ENCODE data around the gene MAP6. TPM values are rescaled to one million over a fixed set of nuclear protein-coding genes. Genes with fewer than 3 reads are reported as not detected.

The MAP6 gene
- total RNA-seq, 4 donors from 2014 or later = 0.22 to 0.33 (median 0.25) TPM; not detected in 1

DNA sequence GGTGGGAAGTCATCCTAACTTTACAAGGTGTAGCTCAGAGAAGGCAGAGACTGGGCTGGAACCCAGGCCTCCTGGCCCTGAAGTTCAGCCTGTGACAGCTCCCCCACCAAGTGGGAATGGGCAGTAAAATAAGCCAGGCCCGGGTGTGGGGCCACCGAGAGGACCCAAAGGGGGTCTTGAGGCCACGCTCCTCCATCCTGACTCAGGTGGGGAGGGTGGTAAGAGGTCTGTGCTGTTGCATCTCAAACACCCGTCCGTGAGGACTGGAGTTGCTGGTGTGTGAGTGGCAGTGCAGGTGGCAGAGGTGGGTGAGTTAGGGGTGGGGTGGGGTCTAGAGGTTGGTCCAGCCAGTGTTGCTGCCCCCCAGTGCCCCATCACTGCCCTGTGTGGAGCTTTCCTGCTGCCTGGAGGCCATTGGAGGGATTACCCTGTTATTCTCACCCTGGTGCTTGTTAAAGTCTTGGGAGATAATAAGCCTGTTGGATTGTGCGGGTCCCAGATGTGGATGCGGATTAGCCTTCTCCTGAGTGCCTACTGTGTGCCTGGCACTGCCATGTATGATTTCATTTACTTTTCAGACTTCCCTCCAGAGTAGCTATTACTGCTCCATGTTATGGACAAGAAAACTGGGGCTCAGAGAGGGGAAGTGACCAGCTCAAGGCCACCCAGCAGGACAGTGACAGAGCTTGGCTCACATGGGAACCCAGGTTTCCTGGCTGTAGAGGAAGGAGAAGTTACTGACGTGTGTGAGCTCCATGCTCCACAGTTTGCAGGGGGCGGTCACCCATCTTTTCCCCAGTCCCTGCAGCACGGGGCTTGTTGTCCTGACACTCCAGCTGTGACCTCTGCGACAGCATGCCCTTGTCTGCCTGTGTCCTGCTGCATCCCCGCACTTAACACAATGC is 93.9 kb downstream of the MAP6 start:
- H3K27ac ChIP-seq = no peak overlapping the region
- H3K4me1 ChIP-seq = peaks cover 12 to 13% of the 10 kb centered on the region in 2 donors
- H3K9me3 ChIP-seq = no peaks in the 10 kb centered on the region
- no peak for DNase-seq
- peaks cover 0 to 28% of the 10 kb centered on the region in 2 donors for H3K36me3 ChIP-seq
- H3K27me3 ChIP-seq = no peaks in the 10 kb centered on the region
- in situ Hi-C loops (cut with MboI; ENCODE audit: low sequenced_read_pairs in 4 of 4) = no loop called here
- TF ChIP-seq, protein P1, sequence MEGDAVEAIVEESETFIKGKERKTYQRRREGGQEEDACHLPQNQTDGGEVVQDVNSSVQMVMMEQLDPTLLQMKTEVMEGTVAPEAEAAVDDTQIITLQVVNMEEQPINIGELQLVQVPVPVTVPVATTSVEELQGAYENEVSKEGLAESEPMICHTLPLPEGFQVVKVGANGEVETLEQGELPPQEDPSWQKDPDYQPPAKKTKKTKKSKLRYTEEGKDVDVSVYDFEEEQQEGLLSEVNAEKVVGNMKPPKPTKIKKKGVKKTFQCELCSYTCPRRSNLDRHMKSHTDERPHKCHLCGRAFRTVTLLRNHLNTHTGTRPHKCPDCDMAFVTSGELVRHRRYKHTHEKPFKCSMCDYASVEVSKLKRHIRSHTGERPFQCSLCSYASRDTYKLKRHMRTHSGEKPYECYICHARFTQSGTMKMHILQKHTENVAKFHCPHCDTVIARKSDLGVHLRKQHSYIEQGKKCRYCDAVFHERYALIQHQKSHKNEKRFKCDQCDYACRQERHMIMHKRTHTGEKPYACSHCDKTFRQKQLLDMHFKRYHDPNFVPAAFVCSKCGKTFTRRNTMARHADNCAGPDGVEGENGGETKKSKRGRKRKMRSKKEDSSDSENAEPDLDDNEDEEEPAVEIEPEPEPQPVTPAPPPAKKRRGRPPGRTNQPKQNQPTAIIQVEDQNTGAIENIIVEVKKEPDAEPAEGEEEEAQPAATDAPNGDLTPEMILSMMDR (IDR thresholded peaks at IDR 0.05 in 4 of 5, conservative IDR thresholded peaks at IDR 0.05 in 1 of 5) = peak in 1 of 5 experiments; percentile 24
- no peak for TF ChIP-seq POLR2A (IDR thresholded peaks at IDR 0.05)
- ATAC-seq = no peak
- intact Hi-C loops (cut with DNase I; ENCODE audit: low total_unique reads) = no loop called here
- no peak overlapping the region for H3K4me3 ChIP-seq

DNA sequence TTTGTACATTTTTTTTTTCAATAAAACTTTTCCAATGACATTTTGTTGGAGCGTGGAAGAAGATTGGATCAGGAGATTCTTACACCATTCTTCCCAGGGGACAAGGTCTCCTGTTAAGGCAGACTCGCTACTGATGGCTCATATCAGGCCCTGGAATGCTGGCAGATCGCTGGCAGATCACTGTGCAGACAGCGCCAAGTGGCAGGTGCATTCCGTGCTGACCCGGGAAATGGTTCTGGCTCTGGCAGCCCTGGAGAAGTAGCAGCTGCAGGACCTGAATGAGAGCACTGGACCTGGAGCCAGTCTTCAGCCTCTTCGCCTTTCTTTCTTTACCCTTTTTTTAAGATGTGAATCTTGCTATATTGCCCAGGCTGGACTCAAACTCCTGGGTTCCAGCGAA is 96.1 kb downstream of the MAP6 start:
- Histone ChIP-seq H3K27ac (peak overlapping the region in 3 of 4 donors; percentile 3 to 68 (median 47)), H3K4me1 (peaks cover 12 to 13% of the 10 kb centered on the region in 2 donors), H3K27me3 (no peaks in the 10 kb centered on the region), H3K36me3 (peaks cover 0 to 50% of the 10 kb centered on the region in 2 donors), H3K9me3 (no peaks in the 10 kb centered on the region), H3K4me3 (no peak overlapping the region)
- TF ChIP-seq, protein P1 (IDR thresholded peaks at IDR 0.05 in 4 of 5, conservative IDR thresholded peaks at IDR 0.05 in 1 of 5) = no peak
- TF ChIP-seq POLR2A (IDR thresholded peaks at IDR 0.05) = no peak
- DNase-seq = peak in 1 of 2 donors; percentile 72
- in situ Hi-C loops (cut with MboI; ENCODE audit: low sequenced_read_pairs in 4 of 4) (no loop called here), intact Hi-C loops (cut with DNase I; ENCODE audit: low total_unique reads) (no loop called here)
- ATAC-seq = peak; percentile 69 to 83

DNA sequence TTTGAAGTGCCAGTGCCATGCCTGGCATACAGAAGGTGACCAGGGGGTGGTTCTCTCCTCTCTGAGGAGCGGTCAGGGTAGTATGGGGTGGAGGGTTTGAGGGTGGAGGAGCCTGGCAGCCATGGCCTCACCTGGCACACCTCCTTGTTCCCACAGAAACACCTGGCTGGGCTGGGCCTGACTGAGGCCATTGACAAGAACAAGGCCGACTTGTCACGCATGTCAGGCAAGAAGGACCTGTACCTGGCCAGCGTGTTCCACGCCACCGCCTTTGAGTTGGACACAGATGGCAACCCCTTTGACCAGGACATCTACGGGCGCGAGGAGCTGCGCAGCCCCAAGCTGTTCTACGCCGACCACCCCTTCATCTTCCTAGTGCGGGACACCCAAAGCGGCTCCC is 97.2 kb downstream of the MAP6 start:
- Histone ChIP-seq H3K36me3 (peaks cover 0 to 61% of the 10 kb centered on the region in 2 donors), H3K4me1 (peaks cover 13 to 20% of the 10 kb centered on the region in 2 donors), H3K27ac (no peak overlapping the region), H3K27me3 (no peaks in the 10 kb centered on the region), H3K9me3 (no peaks in the 10 kb centered on the region), H3K4me3 (no peak overlapping the region)
- no peak for ATAC-seq
- no peak for DNase-seq
- intact Hi-C loops (cut with DNase I; ENCODE audit: low total_unique reads) = no loop called here
- no peak for TF ChIP-seq POLR2A (IDR thresholded peaks at IDR 0.05)
- TF ChIP-seq, protein P1 (IDR thresholded peaks at IDR 0.05 in 4 of 5, conservative IDR thresholded peaks at IDR 0.05 in 1 of 5) = no peak
- in situ Hi-C loops (cut with MboI; ENCODE audit: low sequenced_read_pairs in 4 of 4) = no loop called here

DNA sequence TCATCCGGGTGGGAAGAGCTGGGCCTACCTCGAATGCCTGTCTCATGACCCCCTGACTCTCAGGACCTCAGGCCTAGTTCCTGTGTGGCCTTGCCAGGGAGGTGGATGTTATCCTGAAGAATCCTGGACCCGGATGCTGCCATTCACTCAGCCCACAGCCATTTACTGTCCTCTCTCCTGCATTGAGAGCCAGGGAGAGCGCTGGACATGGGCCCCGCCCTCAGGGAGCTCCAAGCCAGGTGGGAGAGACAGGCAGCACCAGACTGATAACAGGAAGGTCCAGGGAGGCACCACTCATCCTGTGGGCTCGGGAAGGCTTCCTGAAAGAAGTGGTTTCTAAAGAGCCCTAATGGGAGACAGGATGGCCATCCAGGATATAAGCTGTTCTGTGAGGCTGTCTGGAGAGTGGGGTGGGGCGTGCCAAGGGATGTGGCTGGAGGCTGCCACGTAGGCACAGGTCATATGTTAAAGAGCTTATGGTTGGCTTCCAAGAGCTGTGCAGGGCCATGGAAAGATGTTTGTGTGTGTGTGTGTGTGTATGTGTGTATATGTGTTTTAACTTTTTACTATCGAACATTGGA is 98.2 kb downstream of the MAP6 start:
- in situ Hi-C loops (cut with MboI; ENCODE audit: low sequenced_read_pairs in 4 of 4) = no loop called here
- DNase-seq (no peak), ATAC-seq (no peak)
- intact Hi-C loops (cut with DNase I; ENCODE audit: low total_unique reads) = no loop called here
- H3K27ac ChIP-seq = no peak overlapping the region
- TF ChIP-seq, protein P1 (IDR thresholded peaks at IDR 0.05 in 4 of 5, conservative IDR thresholded peaks at IDR 0.05 in 1 of 5) = no peak
- no peak for TF ChIP-seq POLR2A (IDR thresholded peaks at IDR 0.05)
- peaks cover 0 to 62% of the 10 kb centered on the region in 2 donors for H3K36me3 ChIP-seq
- H3K27me3 ChIP-seq = no peaks in the 10 kb centered on the region
- no peaks in the 10 kb centered on the region for H3K9me3 ChIP-seq
- H3K4me1 ChIP-seq = peaks cover 19 to 30% of the 10 kb centered on the region in 2 donors
- H3K4me3 ChIP-seq = no peak overlapping the region
